ENCODE data around the gene GLCCI1. TPM values are rescaled to one million over a fixed set of nuclear protein-coding genes. Genes with fewer than 3 reads are reported as not detected.

The GLCCI1 gene
- total RNA-seq, 4 donors from 2014 or later = 1.5 to 9.9 (median 5.6) TPM

DNA sequence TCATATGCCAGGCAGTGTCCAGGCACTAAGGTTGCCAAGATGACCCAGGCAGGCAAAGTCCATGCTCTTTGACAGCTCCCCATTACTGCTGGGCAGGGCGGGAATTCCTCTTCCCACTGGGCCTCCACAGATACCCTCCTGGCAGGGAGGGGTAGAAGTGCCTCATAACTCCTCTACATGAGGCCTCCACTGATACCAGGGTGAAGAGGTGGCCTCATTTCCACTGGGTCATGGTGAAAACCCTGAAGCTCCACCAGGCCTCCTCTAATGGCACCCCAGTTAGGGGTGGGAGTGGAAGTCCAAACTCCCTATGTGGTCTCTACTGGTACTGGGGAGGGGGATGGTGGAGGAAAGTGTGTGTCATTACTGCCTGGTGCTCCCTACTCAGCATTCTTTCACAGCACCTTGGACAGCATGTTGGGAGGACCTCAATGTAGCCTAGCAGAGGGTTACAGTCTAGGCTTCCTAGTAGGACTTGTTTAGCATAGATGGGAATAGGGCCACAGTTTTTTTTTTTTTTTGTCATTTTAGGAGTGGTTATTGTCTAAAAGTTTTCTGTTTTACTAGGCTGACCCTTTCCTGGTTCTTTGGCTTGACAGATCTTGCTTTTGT lies 34.6 kb upstream of the GLCCI1 start:
- Histone ChIP-seq H3K4me3 (no peak overlapping the region), H3K9me3 (no peaks in the 10 kb centered on the region), H3K27me3 (no peaks in the 10 kb centered on the region), H3K36me3 (no peaks in the 10 kb centered on the region), H3K27ac (no peak overlapping the region), H3K4me1 (no peaks in the 10 kb centered on the region)
- intact Hi-C loops (cut with DNase I) = no loop called here
- no peak for DNase-seq
- 100% methylated on average over 1 of the region's 1 CpG; no CpG with 5 or more reads in 1 of the 2 donors for WGBS, 2 donors
- TF ChIP-seq, protein P1, sequence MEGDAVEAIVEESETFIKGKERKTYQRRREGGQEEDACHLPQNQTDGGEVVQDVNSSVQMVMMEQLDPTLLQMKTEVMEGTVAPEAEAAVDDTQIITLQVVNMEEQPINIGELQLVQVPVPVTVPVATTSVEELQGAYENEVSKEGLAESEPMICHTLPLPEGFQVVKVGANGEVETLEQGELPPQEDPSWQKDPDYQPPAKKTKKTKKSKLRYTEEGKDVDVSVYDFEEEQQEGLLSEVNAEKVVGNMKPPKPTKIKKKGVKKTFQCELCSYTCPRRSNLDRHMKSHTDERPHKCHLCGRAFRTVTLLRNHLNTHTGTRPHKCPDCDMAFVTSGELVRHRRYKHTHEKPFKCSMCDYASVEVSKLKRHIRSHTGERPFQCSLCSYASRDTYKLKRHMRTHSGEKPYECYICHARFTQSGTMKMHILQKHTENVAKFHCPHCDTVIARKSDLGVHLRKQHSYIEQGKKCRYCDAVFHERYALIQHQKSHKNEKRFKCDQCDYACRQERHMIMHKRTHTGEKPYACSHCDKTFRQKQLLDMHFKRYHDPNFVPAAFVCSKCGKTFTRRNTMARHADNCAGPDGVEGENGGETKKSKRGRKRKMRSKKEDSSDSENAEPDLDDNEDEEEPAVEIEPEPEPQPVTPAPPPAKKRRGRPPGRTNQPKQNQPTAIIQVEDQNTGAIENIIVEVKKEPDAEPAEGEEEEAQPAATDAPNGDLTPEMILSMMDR (IDR thresholded peaks at IDR 0.05) = no peak
- no peak for TF ChIP-seq POLR2A (IDR thresholded peaks at IDR 0.05)

DNA sequence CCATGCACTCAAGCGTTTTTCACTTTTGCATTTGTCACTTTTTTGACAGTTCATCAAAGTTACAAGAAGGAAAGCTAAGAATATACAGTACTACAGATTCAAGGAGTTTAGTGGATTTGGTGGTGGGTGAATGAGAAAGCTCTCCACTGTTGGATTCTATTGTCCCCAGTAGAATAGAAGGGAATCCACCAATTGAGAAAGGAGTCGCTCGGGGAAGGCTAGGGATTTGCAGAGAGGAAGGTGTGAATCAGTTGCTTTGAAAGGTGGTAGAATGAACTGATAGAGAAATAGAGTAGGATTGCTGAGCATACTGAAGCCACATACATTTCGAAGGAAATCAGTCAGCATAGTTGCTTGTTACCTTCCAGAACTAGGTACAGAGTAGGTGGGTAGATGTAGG lies 33.7 kb upstream of the GLCCI1 start:
- H3K36me3 ChIP-seq = no peaks in the 10 kb centered on the region
- 86 to 97% methylated on average over 4 of the region's 4 CpGs for WGBS, 2 donors
- intact Hi-C loops (cut with DNase I) = no loop called here
- no peak for TF ChIP-seq POLR2A (IDR thresholded peaks at IDR 0.05)
- TF ChIP-seq, protein P1 (IDR thresholded peaks at IDR 0.05) = no peak
- no peak overlapping the region for H3K27ac ChIP-seq
- DNase-seq = no peak
- H3K4me1 ChIP-seq = no peaks in the 10 kb centered on the region
- no peaks in the 10 kb centered on the region for H3K9me3 ChIP-seq
- no peaks in the 10 kb centered on the region for H3K27me3 ChIP-seq
- no peak overlapping the region for H3K4me3 ChIP-seq

DNA sequence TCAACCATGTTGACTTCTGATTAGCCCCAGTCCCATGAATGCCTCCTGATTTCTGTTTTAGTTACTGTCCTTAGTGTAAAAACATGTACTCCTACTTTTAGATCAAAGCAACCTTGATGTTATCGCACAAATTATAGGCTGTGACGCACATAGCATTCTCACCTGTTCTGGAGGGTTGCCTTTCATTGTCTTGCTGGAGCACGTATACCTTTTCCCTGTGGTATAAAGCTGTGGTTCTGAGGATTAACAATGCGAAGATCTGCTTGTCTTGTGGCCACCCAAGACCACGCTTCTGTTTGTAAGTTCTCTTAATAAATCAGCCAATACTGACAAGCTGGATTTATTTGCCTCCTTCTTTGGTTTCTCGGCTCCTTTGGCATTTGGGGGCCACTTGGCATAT lies 30.1 kb upstream of the GLCCI1 start:
- Histone ChIP-seq H3K4me1 (no peaks in the 10 kb centered on the region), H3K36me3 (no peaks in the 10 kb centered on the region), H3K27ac (no peak overlapping the region), H3K27me3 (no peaks in the 10 kb centered on the region), H3K4me3 (no peak overlapping the region), H3K9me3 (no peaks in the 10 kb centered on the region)
- DNase-seq = no peak
- TF ChIP-seq, protein P1 (IDR thresholded peaks at IDR 0.05) = no peak
- TF ChIP-seq POLR2A (IDR thresholded peaks at IDR 0.05) = no peak
- 75 to 84% methylated on average over 6 of the region's 6 CpGs for WGBS, 2 donors
- intact Hi-C loops (cut with DNase I) = no loop called here

DNA sequence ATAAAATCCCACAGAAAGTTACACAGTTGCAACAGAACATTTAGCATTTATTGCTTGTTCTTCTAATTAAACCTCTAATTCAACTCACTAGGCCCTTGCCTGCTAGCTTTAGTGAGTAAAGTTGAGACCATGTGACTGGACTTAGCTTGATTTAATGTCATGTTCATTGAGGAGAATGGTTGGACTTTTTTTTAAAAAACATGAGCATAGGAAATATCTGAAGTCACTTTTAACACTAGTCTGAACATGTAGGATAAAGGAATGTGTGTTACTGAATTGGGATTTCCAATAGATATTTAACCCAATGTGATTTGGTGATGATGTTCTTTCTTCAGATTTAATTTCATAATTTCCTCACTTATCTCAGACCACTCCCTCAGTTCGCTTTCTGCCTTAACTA lies 24.6 kb upstream of the GLCCI1 start:
- Histone ChIP-seq H3K4me3 (no peak overlapping the region), H3K4me1 (no peaks in the 10 kb centered on the region), H3K27me3 (no peaks in the 10 kb centered on the region), H3K36me3 (no peaks in the 10 kb centered on the region), H3K9me3 (no peaks in the 10 kb centered on the region), H3K27ac (peak overlapping the region in 1 of 4 donors; percentile 40)
- no peak for TF ChIP-seq POLR2A (IDR thresholded peaks at IDR 0.05)
- TF ChIP-seq, protein P1 (IDR thresholded peaks at IDR 0.05) = no peak
- 83 to 100% methylated on average over 1 of the region's 1 CpG for WGBS, 2 donors
- no peak for DNase-seq
- intact Hi-C loops (cut with DNase I) = no loop called here

DNA sequence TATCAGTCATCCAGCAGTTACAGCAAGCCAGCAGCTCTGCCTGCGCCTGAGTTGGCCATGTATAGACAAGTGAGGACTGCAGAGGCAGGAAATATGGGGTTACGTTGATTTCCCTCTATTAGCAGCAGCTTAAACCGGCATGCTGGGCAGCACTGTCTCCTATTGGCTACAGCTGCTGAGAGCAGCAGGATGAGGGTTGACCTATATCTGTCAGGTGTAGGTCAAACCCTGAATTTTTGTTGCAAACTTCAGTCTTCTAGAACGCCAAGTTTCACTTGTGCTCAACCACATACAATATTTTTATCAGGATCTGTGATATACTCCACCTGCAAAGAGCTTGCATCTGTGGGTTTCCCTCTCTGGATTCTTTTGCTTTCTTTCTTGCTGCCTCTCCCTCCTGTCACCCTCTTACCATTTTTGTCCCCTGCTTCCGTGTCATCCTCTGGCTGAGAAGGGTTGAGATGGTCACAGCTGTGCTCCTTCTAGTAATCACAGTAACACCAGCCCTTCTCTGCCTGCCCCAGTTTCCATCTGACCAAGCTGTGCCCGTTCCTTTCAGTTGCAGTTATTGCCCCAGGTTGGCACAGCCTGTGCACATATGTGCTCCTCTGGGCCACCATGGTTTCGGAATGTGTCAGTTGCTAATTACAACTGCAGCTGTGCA lies 23.8 kb upstream of the GLCCI1 start:
- Histone ChIP-seq H3K4me1 (no peaks in the 10 kb centered on the region), H3K9me3 (no peaks in the 10 kb centered on the region), H3K27me3 (no peaks in the 10 kb centered on the region), H3K4me3 (no peak overlapping the region), H3K27ac (peak overlapping the region in 2 of 4 donors; percentile 13 to 40), H3K36me3 (no peaks in the 10 kb centered on the region)
- TF ChIP-seq POLR2A (IDR thresholded peaks at IDR 0.05) = no peak
- TF ChIP-seq, protein P1 (IDR thresholded peaks at IDR 0.05) = no peak
- intact Hi-C loops (cut with DNase I) = no loop called here
- 51 to 54% methylated on average over 7 of the region's 7 CpGs for WGBS, 2 donors
- no peak for DNase-seq

Measured in esophagus squamous epithelium (tissue), 5 donors.